Measurements from ENCODE around the gene CIAO3.

Gene CIAO3

GRCh38 chr16:709566-710499, 31.0 kb downstream of the CIAO3 start:
- peak; percentile 43 for DNase-seq (ENCODE audit: low spot score)

- DNase-seq (ENCODE audit: low spot score) = no peak
These were observed 31.8 kb downstream of the CIAO3 start for GRCh38 chr16:708959-709358.

GRCh38 chr16:708019-708418, 32.8 kb downstream of the CIAO3 start:
- no peak for DNase-seq (ENCODE audit: low spot score)

GRCh38 chr16:707062-707538, 33.7 kb downstream of the CIAO3 start:
- DNase-seq (ENCODE audit: low spot score) = no peak

- no peak for DNase-seq (ENCODE audit: low spot score)
These were observed 34.4 kb downstream of the CIAO3 start for GRCh38 chr16:706189-707061.

GRCh38 chr16:705431-706188, 35.2 kb downstream of the CIAO3 start, which contains the start of gene FBXL16:
TSS of gene FBXL16 (minus strand) at chr16:705801. CDS start at chr16:697405, 8,396 bp downstream.
- DNase-seq (ENCODE audit: low spot score) = no peak

- no peak for DNase-seq (ENCODE audit: low spot score)
These were observed 36.0 kb downstream of the CIAO3 start for GRCh38 chr16:704552-705380.

GRCh38 chr16:704047-704446, 36.8 kb downstream of the CIAO3 start:
- DNase-seq (ENCODE audit: low spot score) = no peak

GRCh38 chr16:703406-703805, 37.4 kb downstream of the CIAO3 start:
- no peak for DNase-seq (ENCODE audit: low spot score)

GRCh38 chr16:702341-702740, 38.5 kb downstream of the CIAO3 start:
- DNase-seq (ENCODE audit: low spot score) = no peak

- no peak for DNase-seq (ENCODE audit: low spot score)
These were observed 39.9 kb downstream of the CIAO3 start for GRCh38 chr16:700684-701584.

GRCh38 chr16:698911-699671, 41.7 kb downstream of the CIAO3 start:
- DNase-seq (ENCODE audit: low spot score) = no peak

GRCh38 chr16:695355-696089, 45.3 kb downstream of the CIAO3 start:
- peak; percentile 66 for DNase-seq (ENCODE audit: low spot score)

GRCh38 chr16:694863-695354, 45.9 kb downstream of the CIAO3 start:
- DNase-seq (ENCODE audit: low spot score) = no peak

- no peak for DNase-seq (ENCODE audit: low spot score)
These were observed 46.5 kb downstream of the CIAO3 start for GRCh38 chr16:694187-694862.

GRCh38 chr16:693766-694165, 47.0 kb downstream of the CIAO3 start:
- no peak for DNase-seq (ENCODE audit: low spot score)

- DNase-seq (ENCODE audit: low spot score) = no peak
These were observed 47.4 kb downstream of the CIAO3 start for GRCh38 chr16:693364-693763.
